Activated CD8-positive, alpha-beta memory T cell treated with anti-CD3 and anti-CD28 coated beads for 48 hours (primary cell): ENCODE data around the gene KCNJ11.

Source experiments
- DNase-seq, 3 experiments: peaks; one replicate each; pipeline ENCODE4 v3.0.0-alpha.2; 2020; ENCODE audit warnings: low read depth in 2 of 3, low spot score in 2 of 3

KCNJ11 gene

GRCh38 chr11:17410606-17411379, 22.3 kb upstream of the KCNJ11 start:
- DNase-seq, result no peak

GRCh38 chr11:17408641-17409040, 20.2 kb upstream of the KCNJ11 start:
- no peak for DNase-seq

- DNase-seq, result no peak
Measured at GRCh38 chr11:17408026-17408425, 19.6 kb upstream of the KCNJ11 start.

GRCh38 chr11:17407575-17407974, 19.1 kb upstream of the KCNJ11 start:
- no peak for DNase-seq

- no peak for DNase-seq
Measured at GRCh38 chr11:17406818-17407149, 18.3 kb upstream of the KCNJ11 start.

- no peak for DNase-seq
Measured at GRCh38 chr11:17406082-17406817, 17.8 kb upstream of the KCNJ11 start.

GRCh38 chr11:17405232-17406005, 17.0 kb upstream of the KCNJ11 start:
- DNase-seq, result no peak

GRCh38 chr11:17403980-17404759, 15.7 kb upstream of the KCNJ11 start:
- no peak for DNase-seq

- no peak for DNase-seq
Measured at GRCh38 chr11:17402486-17402885, 14.0 kb upstream of the KCNJ11 start.

GRCh38 chr11:17401841-17402240, 13.4 kb upstream of the KCNJ11 start:
- DNase-seq, result no peak

- no peak for DNase-seq
Measured at GRCh38 chr11:17401316-17401715, 12.9 kb upstream of the KCNJ11 start.

GRCh38 chr11:17400048-17400775, 11.8 kb upstream of the KCNJ11 start:
- DNase-seq, result no peak

- DNase-seq, result no peak
Measured at GRCh38 chr11:17399236-17399635, 10.8 kb upstream of the KCNJ11 start.

GRCh38 chr11:17397311-17398002, 9.0 kb upstream of the KCNJ11 start:
- no peak for DNase-seq

GRCh38 chr11:17396598-17397310, 8.3 kb upstream of the KCNJ11 start:
- no peak for DNase-seq

GRCh38 chr11:17395978-17396377, 7.5 kb upstream of the KCNJ11 start:
- DNase-seq, result no peak

GRCh38 chr11:17395554-17395961, 7.1 kb upstream of the KCNJ11 start:
- no peak for DNase-seq

- DNase-seq, result no peak
Measured at GRCh38 chr11:17394743-17395390, 6.4 kb upstream of the KCNJ11 start.

- DNase-seq, result no peak
Measured at GRCh38 chr11:17393472-17393871, 5.0 kb upstream of the KCNJ11 start.
